OCI-LY7 (cell line): Measurements from ENCODE around the gene TSR1. TPM values are rescaled to one million over a fixed set of nuclear protein-coding genes. Genes with fewer than 3 reads are reported as not detected.

ENCODE experiments used
- BruUV-seq: library from RNA; stranded (reverse); fragments of 400-500 nt; replicated peaks from 2 replicates; lab custom pipeline; 2021; lab: Mats Ljungman, UMichigan
- CTCF ChIA-PET: fragments of 300-600 bp; sonication (Branson Sonifier 250); formaldehyde crosslinking; loops from one replicate; lab custom pipeline; 2022; ENCODE audit warnings: antibody characterized with exemption; ENCODE audit not compliant: unreplicated experiment; lab: Charles Lee
- POLR2A ChIA-PET: fragments of 300-600 bp; sonication (Branson Sonifier 250); formaldehyde crosslinking; loops from one replicate; lab custom pipeline; 2022; ENCODE audit warnings: antibody characterized with exemption; lab: Charles Lee
- DNase-seq: peaks from one replicate; pipeline ENCODE4 v3.0.0-alpha.2; 2015; ENCODE audit warnings: low spot score
- H2AFZ ChIP-seq: fragments of 200-600 bp; sonication (generic), shearing (Covaris generic); 2 replicates; pipeline ENCODE4 v1.6.1; 2014; ENCODE audit warnings: mild to moderate bottlenecking, antibody characterized with exemption, low read length, moderate library complexity
- H3K27ac ChIP-seq: fragments of 200-600 bp; sonication (generic); 2 replicates; pipeline ENCODE4 v1.5.1; 2014; ENCODE audit warnings: mixed run types, low read depth, mild to moderate bottlenecking, moderate library complexity, low read length, inconsistent platforms; ENCODE audit not compliant: poor library complexity, severe bottlenecking
- H3K36me3 ChIP-seq: fragments of 200-600 bp; sonication (generic); 2 replicates; pipeline ENCODE4 v1.6.1; 2014; ENCODE audit warnings: mild to moderate bottlenecking, antibody characterized with exemption, low read length, moderate library complexity, mixed read lengths; ENCODE audit not compliant: insufficient read depth
- H3K4me1 ChIP-seq: fragments of 200-600 bp; sonication (generic); 2 replicates; pipeline ENCODE4 v1.5.1; 2014; ENCODE audit warnings: mild to moderate bottlenecking, low read length; ENCODE audit not compliant: insufficient read depth, poor library complexity, severe bottlenecking
- H3K4me2 ChIP-seq: fragments of 200-600 bp; sonication (generic); 2 replicates; pipeline ENCODE4 v1.6.1; 2014; ENCODE audit warnings: mild to moderate bottlenecking, low read length
- H3K4me3 ChIP-seq: fragments of 200-600 bp; sonication (generic); 2 replicates; pipeline ENCODE4 v1.5.1; 2014; ENCODE audit warnings: mild to moderate bottlenecking, low read depth, low read length; ENCODE audit not compliant: poor library complexity, severe bottlenecking
- H3K79me2 ChIP-seq: fragments of 200-600 bp; sonication (generic); 2 replicates; pipeline ENCODE4 v1.6.1; 2016; ENCODE audit warnings: low read depth, mild to moderate bottlenecking, low read length, moderate library complexity, mixed read lengths; ENCODE audit not compliant: insufficient read depth
- H3K9me2 ChIP-seq: fragments of 200-600 bp; sonication (generic); 2 replicates; pipeline ENCODE4 v1.6.1; 2016; ENCODE audit warnings: mild to moderate bottlenecking, low read length, mixed read lengths; ENCODE audit not compliant: insufficient read depth
- H3K9me3 ChIP-seq: fragments of 200-600 bp; sonication (generic); 2 replicates; pipeline ENCODE4 v1.6.1; 2014; ENCODE audit warnings: mild to moderate bottlenecking, mixed run types, low read length, mixed read lengths
- H4K20me1 ChIP-seq: fragments of 200-600 bp; sonication (generic); 2 replicates; pipeline ENCODE4 v1.6.1; 2014; ENCODE audit warnings: mild to moderate bottlenecking, antibody characterized with exemption, low read length, moderate library complexity, mixed read lengths; ENCODE audit not compliant: insufficient read depth
- CTCF ChIP-seq: fragments of 200-600 bp; sonication (generic); conservative IDR thresholded peaks from 2 replicates; pipeline ENCODE4 v1.5.1; 2014; ENCODE audit warnings: mild to moderate bottlenecking, antibody characterized with exemption, low read length, moderate library complexity, mixed read lengths
- EZH2phosphoT487 ChIP-seq: fragments of 200-600 bp; sonication (generic); IDR thresholded peaks from 2 replicates; pipeline ENCODE4 v1.6.1; 2018; ENCODE audit warnings: low read depth, borderline replicate concordance, mild to moderate bottlenecking, mixed run types, antibody characterized with exemption, low read length, moderate library complexity, mixed read lengths
- intact Hi-C: fragments of 100-400 bp; cut with micrococcal nuclease; formaldehyde crosslinking; loops from one replicate; pipeline ENCODE4 v1.10.0; 2022; ENCODE audit not compliant: unreplicated experiment
- total RNA-seq, 2 experiments: library from RNA; depleted of rRNA in 1 of 2; stranded (reverse); fragments of >200 nt in 1 of 2; shearing (Covaris generic) in 1 of 2; gene quantifications; 2 replicates each; pipeline ENCODE4 v1.2.3, GENCODE V29; 2014 to 2022

The TSR1 gene
- total RNA-seq, 2 experiments from 2014 or later, result 58.7 to 85.8 TPM

DNA sequence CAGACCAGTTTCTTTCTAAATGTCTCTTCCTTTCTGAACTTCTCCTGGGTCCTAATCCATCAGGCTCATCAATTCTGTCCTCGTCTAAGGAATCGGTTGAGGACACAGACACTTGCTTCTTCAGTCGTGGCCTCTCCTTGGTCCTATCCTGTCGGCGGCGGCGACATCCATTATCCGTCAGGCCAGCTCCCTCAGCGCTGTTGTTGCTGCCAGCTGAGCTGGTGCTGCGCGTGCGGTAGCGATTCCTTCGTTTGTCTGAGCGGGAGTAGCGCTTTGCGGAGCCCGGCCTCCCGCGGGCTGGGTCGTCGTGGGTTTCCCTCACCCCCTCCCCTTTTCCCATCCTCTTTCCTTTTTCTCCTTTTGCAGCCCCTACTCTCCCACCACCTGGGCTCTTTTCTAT, 36.5 kb downstream of the TSR1 start:
- H3K4me3 ChIP-seq, result no peak overlapping the region
- H3K4me1 ChIP-seq, result peaks cover 14% of the 10 kb centered on the region
- POLR2A ChIA-PET, result no interaction called here
- BruUV-seq, result no TSS peak
- H3K4me2 ChIP-seq, result no peak overlapping the region
- no peak for TF ChIP-seq EZH2phosphoT487
- TF ChIP-seq CTCF, result no peak
- no peaks in the 10 kb centered on the region for H3K9me2 ChIP-seq
- DNase-seq, result no peak
- peaks cover 27% of the 10 kb centered on the region for H3K79me2 ChIP-seq
- intact Hi-C loops, result no loop called here
- no peak overlapping the region for H2AFZ ChIP-seq
- CTCF ChIA-PET, result no interaction called here
- peaks cover 52% of the 10 kb centered on the region for H3K36me3 ChIP-seq
- no peaks in the 10 kb centered on the region for H3K9me3 ChIP-seq
- no peak overlapping the region for H3K27ac ChIP-seq
- H4K20me1 ChIP-seq, result no peaks in the 10 kb centered on the region

- no TSS peak for BruUV-seq
- Histone ChIP-seq H3K79me2 (peaks cover 22% of the 10 kb centered on the region), H3K27ac (no peak overlapping the region), H3K36me3 (peaks cover 58% of the 10 kb centered on the region), H4K20me1 (no peaks in the 10 kb centered on the region), H2AFZ (no peak overlapping the region), H3K4me1 (peaks cover 8% of the 10 kb centered on the region), H3K9me3 (no peaks in the 10 kb centered on the region), H3K4me2 (no peak overlapping the region), H3K4me3 (no peak overlapping the region), H3K9me2 (no peaks in the 10 kb centered on the region)
- no peak for DNase-seq
- ChIA-PET CTCF (no interaction called here), POLR2A (no interaction called here)
- intact Hi-C loops, result no loop called here
- TF ChIP-seq CTCF, result no peak
- no peak for TF ChIP-seq EZH2phosphoT487
Observed at GRCh38 chr17:2299136-2299535, 37.1 kb downstream of the TSR1 start.

- CTCF ChIA-PET, result no interaction called here
Observed at GRCh38 chr17:2297023-2297422, 39.2 kb downstream of the TSR1 start.

More at GRCh38 chr17:2297023-2297422, 39.2 kb downstream of the TSR1 start:
- H3K27ac ChIP-seq, result no peak overlapping the region
- no peak for DNase-seq
- TF ChIP-seq CTCF, result no peak
- TF ChIP-seq EZH2phosphoT487, result no peak
- peaks cover 75% of the 10 kb centered on the region for H3K36me3 ChIP-seq
- no peak overlapping the region for H3K4me2 ChIP-seq
- H3K79me2 ChIP-seq, result peaks cover 10% of the 10 kb centered on the region; the same call in 1 of the 2 replicates
- no peaks in the 10 kb centered on the region for H3K9me3 ChIP-seq
- no TSS peak for BruUV-seq
- no peaks in the 10 kb centered on the region for H3K9me2 ChIP-seq
- no peak overlapping the region for H2AFZ ChIP-seq
- no peak overlapping the region for H3K4me3 ChIP-seq
- H4K20me1 ChIP-seq, result no peaks in the 10 kb centered on the region
- intact Hi-C loops, result no loop called here
- peaks cover 1% of the 10 kb centered on the region for H3K4me1 ChIP-seq
- POLR2A ChIA-PET, result no interaction called here
